Measurements from ENCODE around the gene SMURF1.

The SMURF1 gene

GRCh38 chr7:99021941-99022560 is 121.9 kb downstream of the SMURF1 start:
- no peak for DNase-seq

- DNase-seq, result no peak
These were observed 123.5 kb downstream of the SMURF1 start for GRCh38 chr7:99020413-99020715.

GRCh38 chr7:99019523-99020412 is 124.1 kb downstream of the SMURF1 start:
- DNase-seq, result no peak

GRCh38 chr7:99016196-99016595 is 127.7 kb downstream of the SMURF1 start:
- DNase-seq, result no peak

- DNase-seq, result no peak
These were observed 129.6 kb downstream of the SMURF1 start for GRCh38 chr7:99014113-99014985.

- no peak for DNase-seq
These were observed 130.4 kb downstream of the SMURF1 start for GRCh38 chr7:99013266-99014112.

- DNase-seq, result no peak
These were observed 131.2 kb downstream of the SMURF1 start for GRCh38 chr7:99012722-99013121.

- DNase-seq, result no peak
These were observed 132.1 kb downstream of the SMURF1 start for GRCh38 chr7:99011706-99012404.

- DNase-seq, result no peak
These were observed 132.6 kb downstream of the SMURF1 start for GRCh38 chr7:99011341-99011705.

GRCh38 chr7:99010281-99010680 is 133.6 kb downstream of the SMURF1 start:
- no peak for DNase-seq

- DNase-seq, result no peak
These were observed 134.9 kb downstream of the SMURF1 start for GRCh38 chr7:99008921-99009530.

GRCh38 chr7:99008181-99008631 is 135.7 kb downstream of the SMURF1 start:
- DNase-seq, result no peak

- no peak for DNase-seq
These were observed 137.0 kb downstream of the SMURF1 start for GRCh38 chr7:99006739-99007424.

GRCh38 chr7:99005776-99006175 is 138.1 kb downstream of the SMURF1 start:
- no peak for DNase-seq

GRCh38 chr7:99004781-99005500 is 139.0 kb downstream of the SMURF1 start:
- DNase-seq, result no peak

GRCh38 chr7:99004216-99004615 is 139.7 kb downstream of the SMURF1 start:
- DNase-seq, result no peak

- no peak for DNase-seq
These were observed 140.5 kb downstream of the SMURF1 start for GRCh38 chr7:99003419-99003818.

GRCh38 chr7:99002827-99003212 is 141.1 kb downstream of the SMURF1 start:
- DNase-seq, result no peak

- DNase-seq, result no peak
These were observed 141.6 kb downstream of the SMURF1 start for GRCh38 chr7:99002148-99002826.
